T-helper 1 cell (primary cell): Measurements from ENCODE around the gene RAB35.

Experiments
- DNase-seq, 5 donors: peaks; one replicate each; pipeline ENCODE4 v3.0.0-alpha.2; 2012 to 2020

The RAB35 gene

DNA sequence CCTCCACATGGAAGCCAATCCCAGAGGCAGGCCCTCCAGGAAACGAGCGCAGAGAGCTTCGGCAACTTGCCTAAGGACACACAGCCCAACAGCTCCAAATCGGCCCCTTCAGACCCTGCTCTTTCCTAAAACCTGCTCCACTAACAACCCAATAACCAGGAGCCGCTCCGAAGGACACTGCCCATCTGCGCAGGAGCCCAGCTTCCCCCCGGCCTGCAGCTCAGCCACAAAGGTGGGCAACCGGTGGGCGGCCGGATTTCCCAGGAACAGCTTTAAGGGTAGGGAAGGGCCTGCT, 13.6 kb downstream of the RAB35 start:
- DNase-seq = no peak

DNA sequence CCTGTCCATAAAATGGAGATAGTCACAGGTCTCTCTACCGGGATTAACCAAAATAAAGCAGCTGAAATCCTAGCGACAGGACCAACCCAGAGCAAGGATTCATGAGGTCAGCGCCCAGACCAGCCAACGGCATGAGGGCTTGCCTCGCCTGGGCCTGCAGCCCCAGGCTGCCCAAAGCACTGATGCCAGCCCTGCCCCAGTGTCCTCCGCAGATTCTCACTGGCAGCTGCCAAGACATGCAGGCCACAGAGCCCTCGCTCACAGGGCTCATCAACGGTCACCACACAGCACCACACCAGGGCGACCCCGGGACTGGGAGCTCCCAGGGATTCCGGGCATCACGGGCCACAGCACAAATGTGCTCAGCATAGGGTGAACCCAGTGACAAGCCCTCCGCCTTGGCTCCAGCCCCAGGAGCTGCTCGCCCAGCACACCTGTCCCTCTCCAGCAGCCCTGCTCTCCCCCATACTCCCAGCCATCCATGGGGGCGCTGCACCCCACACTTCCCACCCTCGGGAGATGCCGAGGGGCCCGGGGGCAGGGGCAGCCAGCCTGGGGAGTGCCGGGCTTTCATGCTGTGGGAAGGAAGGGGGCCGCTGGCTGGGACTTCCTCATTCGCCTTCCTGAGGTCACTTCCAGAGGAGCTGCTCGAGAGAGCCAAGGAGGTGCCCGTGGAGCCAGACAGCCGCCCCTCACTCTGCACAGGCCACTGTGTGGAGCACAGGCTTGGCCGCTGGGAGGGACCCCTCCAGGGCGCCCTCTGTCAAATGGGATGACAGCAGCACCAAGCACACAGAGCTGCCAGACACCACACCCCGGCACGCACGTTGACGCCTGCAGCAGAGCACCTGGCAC, 14.1 kb downstream of the RAB35 start:
- no peak for DNase-seq

DNA sequence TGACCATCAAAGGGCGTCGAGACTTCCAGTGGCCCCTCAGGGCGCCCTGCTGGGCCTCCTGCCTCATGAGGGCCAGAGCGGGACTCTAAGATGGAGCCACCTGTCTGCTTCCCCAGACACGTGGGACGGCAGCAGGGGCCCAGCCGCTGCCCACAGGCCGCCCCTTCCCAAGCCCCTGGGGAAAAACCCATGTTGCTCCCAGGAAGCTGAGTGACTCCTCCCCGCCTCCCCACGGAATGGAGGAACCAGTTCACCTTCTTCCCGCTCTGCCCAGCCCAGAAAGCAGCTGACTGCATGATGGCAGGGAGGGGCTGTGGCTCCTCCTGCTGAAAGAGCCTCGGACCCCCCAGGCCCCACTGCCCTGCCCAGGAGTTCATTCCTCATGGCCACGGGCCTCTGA, 14.9 kb downstream of the RAB35 start:
- no peak for DNase-seq

DNA sequence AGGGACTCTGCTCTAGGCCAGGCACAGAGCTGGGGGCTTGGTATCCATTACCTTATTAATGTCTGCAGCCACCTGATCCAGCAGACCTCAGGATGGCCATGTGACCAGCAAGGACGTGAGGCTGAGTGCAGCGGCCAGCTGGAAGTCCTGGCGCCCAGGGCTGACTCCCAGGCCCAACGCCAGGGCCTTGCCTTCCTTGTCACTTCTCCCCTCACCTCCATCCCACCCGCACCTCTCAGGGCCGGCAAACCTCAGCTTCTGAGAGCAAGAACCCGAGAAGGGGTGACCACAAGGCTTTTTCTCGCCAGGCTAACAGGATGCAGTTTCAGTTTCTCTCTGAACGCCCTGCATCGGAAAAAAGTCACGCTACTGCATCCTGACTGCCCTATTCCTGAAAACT, 15.4 kb downstream of the RAB35 start:
- DNase-seq = no peak

DNA sequence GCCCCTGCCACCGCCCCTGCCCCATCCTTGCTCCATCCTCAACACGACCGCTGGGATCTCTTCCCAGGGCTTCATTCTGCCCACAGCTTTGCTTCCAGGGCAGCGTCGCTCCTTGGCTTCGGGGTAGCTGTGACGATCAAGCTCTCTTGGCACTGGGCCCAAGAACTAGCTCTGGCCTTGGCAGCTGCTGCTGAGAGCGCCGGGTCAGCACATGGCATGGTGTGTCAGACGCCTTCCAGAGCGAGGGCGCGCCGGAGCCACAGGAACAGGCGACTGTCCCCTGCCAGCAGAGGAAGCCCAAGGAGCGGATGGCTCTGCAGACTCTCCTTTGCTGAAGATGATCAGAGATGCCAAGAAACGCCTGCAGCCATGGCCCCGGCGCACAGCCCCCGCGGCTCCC, 15.9 kb downstream of the RAB35 start:
- no peak for DNase-seq

DNA sequence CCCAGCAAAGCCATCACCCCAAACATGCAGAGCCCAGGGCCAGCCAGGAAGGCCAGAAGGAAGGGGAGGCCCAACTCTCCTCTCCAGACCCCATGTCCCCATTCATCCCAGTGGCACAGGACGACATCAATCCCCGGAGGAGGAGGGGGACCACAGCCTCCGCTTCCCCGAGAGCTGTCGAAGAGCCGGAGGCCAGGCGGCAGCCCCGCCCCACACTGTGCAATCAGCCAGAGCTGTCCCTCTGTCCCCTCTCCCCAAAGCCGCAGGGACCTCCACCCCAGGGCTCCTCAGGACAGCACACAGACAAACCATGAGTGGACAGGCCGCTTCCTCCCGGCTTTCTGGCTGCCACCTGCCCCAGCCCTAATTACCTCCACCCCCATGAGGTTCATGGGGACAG, 16.8 kb downstream of the RAB35 start:
- DNase-seq = no peak

DNA sequence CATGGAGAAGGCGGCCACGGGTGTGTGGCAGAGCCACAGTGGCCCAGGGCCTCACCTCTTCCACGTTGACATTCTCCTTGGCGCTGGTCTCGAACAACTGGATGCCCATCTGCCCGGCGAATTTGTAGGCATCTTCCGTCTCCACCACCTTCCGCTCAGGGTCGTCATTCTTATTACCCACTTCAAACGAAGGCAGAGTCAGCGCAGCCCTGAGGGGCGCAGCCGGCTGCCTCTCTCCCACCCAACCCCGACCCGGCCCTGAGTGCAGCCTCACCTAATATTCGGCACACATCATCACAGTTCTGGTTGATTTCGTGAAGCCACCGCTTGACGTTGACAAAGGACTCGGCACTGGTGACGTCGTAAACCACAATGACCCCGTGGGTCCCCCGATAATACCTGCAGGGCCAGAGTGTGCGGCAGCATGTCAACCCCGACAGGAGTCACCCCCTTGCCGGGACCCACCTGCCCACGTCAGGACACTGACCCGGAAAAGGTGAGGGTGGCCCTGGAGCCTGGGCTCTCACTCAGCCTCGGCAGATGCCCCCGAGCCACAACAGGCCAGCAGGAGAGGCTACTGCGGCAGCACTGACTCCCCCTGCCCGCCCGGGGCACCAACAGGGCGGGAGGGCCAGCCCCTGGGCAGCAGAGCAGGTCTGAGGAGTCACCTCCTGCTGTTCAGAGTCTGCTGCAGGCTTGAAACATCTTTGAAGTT, 17.6 kb downstream of the RAB35 start:
- no peak for DNase-seq

DNA sequence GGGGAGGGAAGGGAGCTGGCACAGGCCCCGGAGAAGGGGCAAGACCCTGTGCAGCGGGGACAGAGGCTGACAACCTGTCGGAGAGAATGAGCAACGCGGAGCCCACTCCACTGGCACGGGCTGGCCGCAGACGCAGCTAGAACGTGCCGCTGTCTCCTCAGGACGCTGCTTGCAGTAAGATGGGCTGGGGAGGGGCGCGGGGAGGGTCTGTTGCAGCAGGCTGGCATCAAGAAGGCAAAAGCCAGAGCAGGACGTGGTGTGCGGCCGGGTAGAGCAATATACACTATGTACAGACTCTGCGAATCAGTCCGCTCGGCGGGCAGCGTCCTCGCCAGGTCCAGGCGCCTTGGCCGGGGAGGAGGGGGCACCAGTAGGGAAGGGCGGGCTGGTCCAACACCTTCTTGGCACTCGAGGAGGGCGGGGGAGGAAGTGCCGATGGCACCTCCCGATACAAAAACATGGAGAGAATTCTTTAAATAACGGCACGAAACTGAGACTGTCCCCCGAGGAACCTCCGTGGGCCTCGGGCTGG, 19.8 kb downstream of the RAB35 start:
- no peak for DNase-seq

DNA sequence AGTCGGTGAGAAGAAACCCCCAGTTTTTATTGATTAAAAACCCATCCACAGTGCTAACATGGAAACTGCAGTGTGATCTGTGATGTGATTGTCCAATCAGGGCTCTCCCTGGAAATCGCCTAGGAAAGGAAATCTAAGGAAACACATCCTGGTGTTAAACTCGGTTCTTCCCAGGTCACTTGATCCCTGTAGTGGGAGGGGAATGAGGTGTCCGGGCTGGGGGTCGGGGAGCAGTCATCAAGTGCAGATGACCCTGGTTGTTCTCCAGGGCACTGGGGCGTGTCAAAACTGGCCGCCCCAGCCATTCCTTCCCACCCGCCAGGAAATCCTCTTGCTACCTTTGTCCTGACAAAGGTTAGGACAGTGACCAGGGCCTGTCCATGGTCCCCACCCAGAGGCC, 20.8 kb downstream of the RAB35 start:
- DNase-seq = no peak

DNA sequence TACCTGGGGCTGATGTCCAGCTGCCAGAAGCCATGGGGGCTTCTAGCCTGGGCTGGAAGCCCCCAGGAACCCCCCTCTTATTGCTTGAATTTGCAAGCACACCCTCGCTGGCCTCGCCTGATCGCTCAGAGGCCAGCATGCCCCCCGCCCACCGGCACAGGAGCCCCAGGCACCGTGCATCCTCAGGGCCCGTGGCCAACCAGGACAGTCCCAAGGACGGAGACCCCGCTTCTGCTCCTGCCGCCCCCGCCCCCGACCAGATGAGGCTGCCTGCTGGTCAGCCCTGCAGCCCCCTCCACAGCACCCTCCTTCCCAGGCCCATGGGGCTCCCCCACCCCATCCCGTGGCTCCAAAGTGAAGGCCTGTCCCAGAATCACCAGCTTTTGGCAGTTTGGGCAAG, 21.2 kb downstream of the RAB35 start:
- DNase-seq = no peak

DNA sequence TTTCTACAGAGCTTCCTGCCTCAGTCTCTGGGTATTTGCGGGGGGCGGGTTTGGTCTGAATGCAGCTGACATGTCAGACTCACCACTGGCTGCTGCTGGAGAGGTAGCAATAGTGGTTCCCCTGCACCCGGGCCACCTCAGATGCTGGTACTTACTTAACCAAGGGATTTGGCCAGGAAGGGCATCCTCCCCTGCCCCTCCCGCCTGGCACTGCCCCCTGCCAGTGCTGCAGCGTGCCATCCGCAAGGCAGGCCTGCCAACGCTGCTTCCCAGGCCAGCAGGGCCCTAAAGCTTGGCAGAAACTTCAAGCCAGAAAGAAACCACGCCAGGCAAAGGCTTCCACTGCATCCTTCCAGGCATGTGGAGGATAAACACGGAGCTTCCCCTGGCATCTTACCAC, 22.1 kb downstream of the RAB35 start:
- DNase-seq = no peak

DNA sequence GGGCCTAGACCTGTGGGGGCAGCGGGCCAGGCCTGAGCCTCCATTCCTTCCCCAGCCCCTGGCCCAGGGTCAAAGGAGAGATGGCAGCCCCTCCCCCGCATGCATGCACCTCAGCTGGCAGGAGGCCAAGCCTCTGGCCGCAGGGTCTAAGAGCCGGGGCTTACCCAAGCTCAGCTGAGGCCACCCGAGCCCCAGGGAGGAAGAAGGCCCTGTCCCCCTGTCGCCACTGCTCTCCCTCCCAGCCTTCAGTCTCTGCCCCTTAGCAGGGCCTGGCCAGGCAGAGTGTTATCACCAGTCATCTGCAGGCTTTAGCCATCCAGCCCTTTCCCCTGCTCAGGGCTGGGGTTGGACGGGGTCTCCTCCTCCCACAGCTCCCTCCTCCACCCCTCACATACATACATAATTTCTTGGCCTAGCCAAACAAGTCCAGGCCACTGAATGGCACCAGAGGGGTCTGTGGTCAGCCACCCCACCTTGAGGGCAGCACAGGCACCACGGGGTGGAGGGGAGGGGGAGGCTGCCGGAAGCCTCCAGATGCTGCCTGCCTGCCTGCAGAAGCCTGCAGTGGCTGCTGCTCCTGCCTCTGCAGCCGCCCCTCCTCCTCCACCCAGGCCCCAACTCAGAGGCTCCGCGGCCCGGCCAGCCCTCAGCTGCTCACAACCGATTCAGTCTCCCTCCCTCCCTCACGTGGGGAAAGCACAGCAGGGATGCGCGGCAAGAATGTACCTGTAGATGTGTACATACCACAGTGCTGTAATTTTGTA, 22.8 kb downstream of the RAB35 start:
- no peak for DNase-seq

DNA sequence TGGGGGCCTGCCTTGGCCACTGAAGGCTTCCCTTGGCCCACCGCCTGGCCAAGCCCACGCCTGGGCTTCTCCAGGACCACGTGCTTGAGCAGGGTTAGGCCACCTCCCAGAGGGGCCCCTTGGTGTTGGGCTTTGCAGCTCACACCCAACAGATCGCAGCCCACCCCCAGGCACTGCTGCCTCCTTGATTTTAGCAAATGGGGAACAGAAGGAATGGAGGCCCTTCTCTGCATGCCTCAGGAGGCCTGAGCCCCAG, 23.3 kb downstream of the RAB35 start:
- no peak for DNase-seq

DNA sequence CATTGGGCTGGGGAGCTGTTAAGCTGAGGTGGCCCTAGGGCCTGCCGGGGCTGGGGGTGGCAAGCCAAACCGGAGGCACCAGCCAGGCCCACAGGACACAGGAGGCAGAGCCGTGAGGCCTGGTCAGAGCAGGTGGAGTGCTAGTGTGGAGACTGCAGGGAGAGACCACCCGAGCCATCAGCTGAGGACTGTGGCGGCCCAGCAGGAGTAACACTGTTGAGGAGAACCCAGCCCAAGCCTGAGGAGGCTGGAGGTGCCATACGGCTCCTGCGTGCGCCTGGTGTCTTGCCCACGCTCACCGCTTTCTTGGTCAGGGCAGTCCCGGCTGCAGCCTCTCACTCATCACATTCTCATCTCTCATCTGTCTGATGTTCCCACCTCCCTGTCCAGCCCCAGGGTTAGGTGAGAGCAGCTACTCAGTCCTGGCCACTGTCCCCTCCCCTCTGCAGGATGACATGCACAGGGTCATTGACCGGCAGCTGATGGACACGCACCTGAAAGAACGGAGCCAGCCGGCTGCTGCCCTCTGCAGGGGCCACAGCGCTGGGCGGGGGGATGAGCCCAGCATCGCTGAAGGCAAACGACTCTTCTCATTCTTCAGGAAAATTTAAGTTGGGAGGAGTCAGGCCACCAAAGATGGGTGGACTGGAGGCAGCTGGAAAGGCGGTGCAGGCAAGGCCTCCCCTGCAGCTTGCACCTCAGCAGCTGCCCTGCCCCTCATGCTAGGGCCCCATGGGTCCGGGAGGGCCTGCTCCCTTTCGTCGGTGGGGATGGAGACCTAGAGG, 23.8 kb downstream of the RAB35 start:
- DNase-seq = no peak

DNA sequence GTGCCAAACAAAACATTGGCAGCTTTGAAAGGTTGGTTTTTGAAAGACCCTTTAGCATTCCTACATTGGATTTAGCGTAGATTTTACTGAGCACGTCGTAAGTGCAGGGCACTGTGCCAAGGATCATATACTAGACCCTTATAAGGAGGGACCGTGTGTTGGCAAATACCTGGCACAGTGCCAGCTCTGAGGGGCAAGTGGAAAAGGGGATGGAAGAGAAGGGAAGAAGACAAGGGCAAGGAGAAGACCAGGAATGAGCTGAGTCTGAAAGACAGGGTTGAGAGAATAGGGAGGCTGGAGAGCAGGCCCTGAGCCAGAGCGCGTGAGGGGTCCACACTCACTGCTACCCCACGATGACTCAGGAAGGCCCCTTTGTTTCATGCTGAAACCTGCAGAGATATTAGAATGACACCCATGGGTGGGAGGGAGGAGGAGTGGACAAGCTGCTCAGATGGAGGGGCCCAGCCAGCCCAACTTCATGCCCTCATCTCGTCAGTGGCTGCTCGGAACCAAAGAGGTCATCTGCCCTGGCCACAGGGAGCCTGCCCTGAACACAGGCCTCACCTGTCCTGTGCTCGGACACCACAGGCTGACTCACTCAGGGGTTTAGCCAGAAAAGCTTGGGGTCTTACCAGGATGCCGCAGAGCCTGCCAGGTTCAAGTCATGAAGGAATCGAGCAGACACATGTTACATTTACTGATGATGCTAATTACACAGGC, 25.0 kb downstream of the RAB35 start:
- no peak for DNase-seq

DNA sequence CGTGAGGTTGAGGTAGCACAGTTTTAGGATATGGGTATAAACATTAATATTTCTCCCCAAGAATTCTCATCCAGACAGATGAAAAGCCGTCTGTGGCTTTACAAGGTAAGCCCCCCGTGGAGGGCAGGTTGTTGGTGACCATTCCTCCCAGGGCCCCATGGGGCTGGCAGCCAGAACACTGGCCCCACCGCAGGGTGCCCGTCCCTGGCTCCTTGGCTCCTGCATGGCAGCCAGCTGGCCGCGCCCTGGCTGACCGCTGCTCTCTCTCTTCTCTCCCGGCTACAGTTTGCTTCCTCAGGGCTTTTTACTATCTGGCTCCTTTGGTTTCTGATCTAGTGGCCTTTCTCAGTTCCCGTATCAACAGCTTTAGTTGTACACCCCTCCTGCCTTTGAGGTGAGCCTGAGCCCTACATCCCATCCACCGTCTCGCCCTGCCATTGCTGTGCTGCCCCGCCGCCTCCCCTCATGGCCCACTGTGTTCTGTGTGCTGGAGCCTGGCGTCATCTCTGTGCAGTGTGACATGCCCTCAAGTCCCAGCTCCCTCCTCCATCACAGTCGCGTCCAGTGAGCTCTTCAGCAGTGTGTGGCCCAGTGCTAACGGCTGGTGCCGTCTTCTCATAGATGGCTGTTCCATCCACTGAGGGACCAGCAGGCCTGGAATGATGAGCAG, 25.8 kb downstream of the RAB35 start:
- no peak for DNase-seq

DNA sequence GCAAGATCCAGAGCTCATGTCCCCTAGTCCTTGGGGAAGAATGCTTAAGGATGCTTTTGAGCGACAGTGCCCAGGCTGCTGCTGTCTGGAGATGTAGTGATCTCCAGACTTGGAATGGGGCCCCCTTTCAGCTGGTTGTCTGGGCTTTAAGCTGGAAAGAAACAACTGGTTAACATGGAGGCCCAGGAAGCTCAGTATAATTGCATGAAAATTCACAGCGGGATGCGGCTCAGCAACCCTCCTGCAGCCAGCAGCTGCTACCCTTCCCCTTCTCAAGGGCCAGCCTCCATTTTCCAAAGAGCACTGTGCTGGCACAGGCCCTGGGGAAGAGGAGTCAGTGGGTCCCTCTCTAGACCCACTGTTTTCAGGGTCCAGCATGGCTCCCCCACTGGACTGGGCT, 26.3 kb downstream of the RAB35 start:
- no peak for DNase-seq

DNA sequence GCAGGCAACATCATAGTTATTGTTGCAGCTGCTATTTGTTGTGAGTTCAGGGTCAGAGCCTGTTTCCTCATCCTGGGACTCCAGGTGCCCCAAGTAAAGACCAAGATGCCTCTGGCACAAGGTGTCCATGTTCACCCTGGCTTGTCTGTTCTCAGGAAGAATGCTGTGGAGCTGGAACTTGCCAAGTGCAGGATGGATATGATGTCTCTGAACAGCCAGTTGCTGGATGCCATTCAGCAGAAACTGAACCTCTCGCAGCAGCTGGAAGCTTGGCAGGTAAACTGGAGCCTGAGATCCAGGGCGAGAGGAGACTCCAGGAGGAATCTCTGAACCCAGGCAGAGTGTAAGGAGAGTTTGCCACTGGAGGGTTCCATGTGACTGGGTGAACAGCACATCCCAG, 26.8 kb downstream of the RAB35 start:
- DNase-seq = no peak

DNA sequence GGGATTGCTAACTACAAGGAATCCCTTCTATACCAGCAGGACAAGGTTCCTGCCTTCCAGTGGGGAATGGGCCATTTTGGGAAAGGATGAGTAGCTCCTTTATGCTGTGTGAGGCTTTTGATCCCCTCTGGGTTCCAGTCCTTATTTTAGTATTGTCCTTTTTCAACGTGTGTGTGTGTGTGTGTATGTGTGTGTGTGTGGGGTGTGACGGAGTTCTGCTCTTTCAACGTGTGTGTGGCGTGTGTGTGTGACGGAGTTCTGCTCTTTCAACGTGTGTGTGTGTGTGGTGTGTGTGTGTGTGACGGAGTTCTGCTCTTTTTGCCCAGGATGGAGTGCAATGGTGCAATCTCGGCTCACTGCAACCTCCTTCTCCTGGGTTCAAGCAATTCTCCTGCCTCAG, 27.4 kb downstream of the RAB35 start:
- DNase-seq = no peak

DNA sequence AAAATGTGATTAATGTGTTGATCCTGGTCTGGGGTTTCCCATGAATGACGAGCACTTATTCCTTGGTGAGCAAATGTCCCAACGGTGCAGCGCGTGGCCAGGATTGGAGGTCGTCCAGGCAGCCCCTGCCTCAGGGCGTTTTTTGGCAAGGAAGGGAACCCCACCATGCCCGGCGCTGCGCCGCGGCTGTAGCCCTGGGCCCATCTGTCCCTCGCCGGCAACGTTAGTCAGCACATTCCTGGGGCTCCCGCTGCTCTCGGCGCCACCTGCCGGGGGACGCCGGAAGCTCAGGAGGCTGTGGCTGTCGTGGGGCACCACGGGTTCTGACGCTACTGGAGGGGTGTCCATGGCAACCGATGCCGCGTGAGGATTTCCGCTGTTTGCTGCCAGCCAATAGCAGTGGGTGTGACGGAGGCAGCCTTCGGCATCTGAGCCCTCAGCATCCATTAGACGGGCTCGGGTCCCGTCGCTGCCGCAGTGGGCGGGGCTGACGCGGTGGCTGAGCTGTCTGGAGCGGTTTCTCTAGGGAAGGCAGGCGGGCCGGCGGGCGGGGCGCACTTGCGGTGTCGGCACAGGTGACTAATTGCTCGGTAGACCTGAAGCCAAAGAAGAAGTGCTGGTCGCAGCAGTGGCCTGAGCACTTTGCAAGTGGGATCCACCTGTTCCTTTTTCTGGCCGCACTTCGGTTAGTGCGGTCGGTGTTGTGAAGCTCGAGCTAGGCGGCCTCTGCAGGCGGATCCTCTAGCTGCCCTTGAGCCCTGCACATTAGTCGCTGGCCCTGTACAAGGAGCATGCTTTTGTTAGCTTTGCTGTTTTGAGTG, 29.5 kb downstream of the RAB35 start:
- DNase-seq = peak; percentile 99 to 100 (median 100)
